HuH-7.5 (cell line): Measurements from ENCODE around the gene CROCC.
"Not testable (repeated sequence)": the region's sequence is repeated elsewhere in the genome, so short reads cannot be mapped to it uniquely, and the experiment has no call there.

Experiments
- DNase-seq: peaks from one replicate; pipeline ENCODE4 v3.0.0; 2011; ENCODE audit warnings: low spot score

Gene CROCC

DNA sequence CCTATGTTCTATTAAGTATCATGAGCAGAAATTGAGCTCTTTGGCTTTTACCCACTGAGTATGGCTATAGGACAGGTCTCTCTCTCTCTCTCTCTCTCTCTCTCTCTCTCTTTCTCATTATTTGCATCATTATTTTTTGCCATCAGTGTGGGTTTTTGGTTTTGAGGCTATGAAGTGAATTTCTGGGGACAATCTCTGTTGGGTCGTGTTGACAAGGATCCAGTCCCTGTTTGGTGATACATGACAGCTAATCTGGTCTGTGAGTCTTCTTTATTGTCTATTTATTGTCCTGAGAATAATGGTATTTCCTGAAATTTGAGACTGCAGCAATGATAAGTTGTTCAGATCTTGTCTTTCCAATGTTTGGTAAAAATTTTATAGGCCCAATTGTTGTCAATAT, 24.1 kb upstream of the CROCC start:
- not testable (repeated sequence) for DNase-seq

DNA sequence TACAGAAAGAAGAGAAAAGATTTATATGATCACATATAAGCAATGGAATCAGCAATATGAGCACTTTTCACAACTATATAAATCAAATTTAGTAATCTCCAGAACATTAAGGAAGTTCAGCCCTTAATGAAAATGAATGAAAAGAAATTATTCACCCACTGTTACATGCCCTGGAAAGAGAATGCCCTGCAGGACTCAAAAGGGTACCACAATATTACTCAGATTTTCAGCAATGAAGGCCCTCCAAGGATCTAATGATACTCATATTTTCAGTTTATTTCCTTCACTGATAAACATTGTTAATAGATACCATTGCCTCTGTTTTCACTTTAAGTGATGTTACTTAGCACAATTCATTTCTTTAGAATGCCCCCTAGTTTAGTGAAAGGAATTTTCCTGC, 23.4 kb upstream of the CROCC start:
- DNase-seq = not testable (repeated sequence)

DNA sequence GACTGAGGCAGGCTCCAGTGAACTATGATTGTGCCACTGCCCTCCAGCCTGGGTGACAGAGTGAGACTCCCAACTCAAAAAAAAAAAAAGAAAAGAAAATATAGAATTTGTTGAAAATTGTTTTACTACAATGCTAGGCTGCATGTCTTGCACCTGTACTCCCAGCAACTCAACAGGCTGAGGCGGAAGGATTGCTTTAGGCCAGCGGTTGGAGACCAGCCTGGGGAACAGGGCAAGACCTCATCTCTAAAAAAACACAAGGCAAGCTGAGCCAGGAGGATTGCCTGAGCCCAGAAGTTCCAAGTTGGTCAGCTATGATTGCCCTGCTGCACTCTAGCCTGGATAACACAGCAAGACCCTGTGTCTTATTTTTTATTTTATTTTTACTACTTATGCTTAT, 22.7 kb upstream of the CROCC start:
- not testable (repeated sequence) for DNase-seq

DNA sequence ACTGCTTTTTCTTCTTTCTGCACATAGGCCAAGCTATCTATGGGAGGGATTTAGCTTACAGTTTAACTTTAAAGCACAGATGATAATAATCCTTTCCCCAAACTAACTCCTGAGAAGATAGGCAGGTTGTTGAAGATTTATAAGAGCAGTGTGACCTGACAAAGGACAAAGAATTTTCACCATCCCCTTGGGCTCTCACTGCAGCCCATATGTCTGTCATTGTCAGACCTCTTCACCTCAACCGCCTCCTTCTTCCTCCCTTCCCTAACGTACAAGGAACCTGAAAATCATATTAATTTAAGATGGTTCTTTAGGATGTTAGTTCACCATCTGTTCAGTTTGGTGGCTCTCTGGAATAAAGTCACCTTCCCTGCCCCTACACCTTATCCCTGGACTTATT, 21.0 kb upstream of the CROCC start:
- DNase-seq = no peak

- not testable (repeated sequence) for DNase-seq
These were observed 20.4 kb upstream of the CROCC start for GRCh38 chr1:16901371-16901770.

- DNase-seq = no peak
These were observed 18.7 kb upstream of the CROCC start for GRCh38 chr1:16903054-16903453.

GRCh38 chr1:16903458-16903796, 18.3 kb upstream of the CROCC start:
- DNase-seq = no peak

DNA sequence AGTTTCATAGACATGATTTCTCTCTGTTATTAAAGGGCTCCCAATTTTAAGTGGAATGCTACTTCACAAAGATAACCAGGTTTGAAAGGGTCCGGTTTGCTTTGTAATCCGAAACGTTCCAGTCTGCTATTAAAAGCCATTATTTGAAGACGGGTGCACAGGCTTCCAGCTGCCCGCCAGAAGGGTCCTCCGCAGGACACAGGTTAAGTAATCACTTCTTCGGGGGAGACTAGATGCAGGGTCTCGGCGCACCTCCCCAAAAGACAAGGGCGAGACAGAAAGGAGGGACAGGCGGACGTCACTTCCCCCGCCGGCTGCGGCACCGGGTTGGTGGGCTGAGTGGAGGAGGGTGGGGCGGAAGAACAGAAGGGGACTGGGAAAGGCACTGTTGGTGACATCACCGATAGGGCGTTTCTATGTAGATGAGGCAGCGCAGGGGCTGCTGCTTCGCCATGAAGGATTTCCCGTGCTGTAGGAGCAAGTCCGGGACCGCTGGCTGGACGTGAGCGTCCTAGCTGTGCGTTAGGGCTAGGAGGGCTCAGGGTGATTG, 17.1 kb upstream of the CROCC start:
- DNase-seq = peak; percentile 90

DNA sequence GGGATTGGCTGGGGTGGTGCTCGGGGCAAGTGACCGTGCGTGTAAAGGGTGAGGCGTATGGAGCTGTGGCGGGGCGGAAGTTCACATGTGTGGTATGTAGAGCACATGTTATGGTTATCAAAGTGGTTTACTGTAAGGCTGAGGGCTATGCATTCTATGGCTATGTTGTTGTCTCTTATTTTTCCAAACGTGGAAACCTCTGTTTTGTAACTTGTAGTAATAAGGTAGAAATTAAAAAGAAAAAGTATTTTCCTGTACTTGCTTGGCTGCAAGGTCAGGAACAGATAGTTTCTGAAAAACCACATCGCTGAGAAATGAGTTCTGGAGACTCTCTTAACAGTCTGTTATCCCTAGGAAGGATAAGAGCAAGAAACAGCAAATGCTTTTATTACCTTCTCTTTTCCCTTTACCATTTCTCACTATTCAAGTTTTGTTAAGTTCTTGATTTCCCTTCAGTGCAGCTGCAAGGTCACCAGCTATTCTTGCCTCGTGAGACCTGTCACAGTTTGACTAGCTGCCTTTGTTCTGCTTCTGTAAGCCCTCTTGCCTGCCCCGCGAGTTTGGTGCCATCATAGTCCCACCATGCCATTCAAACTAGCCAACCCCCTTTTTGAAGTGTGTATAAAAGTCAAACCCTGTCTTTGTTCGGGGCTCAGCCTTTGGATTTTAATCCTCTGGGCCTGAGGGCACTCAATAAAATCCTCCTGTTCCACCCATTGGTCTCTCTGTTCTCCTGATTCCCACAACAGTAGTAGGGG, 16.4 kb upstream of the CROCC start:
- peak; percentile 41 for DNase-seq

DNA sequence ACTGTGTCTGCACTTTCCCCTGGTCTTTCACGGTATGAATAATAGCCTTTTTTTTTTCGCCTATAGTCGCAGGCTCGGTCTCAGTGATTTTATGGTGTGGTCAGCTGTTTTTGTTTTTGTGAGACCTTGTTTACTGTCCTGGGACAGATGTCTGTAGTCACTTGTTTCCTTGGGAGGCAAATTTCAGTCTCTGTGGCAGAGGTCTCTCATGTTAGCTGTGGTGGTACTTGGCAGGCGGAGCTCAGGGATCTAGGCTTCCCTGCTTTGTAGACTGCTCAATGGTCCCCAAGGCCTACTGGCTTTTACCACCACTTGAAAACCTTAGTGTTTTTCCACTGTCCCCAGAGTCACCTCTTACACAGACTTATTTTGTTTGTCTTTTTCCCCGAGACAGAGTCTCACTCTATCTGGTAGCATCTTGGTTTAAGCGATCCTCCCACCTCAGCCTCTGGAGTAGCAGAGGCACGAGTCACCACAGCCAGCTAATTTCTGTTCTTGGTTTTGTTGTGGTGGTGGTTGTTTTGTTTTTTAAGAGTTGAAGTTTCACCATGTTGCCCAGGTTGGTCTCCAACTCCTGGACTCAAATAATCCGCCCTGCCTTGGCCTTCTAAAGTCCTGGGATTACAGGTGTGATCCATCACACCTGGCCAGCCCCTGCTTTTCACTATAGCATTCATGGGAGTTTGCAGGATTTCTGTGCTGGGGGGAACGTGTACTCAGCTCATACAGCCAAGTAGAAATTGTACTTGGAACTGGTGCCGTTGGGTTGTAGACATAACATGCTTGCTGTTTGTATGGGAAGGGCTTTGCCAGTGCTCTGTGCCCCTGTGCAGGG, 15.6 kb upstream of the CROCC start:
- DNase-seq = no peak

GRCh38 chr1:16906873-16907272, 14.9 kb upstream of the CROCC start:
- DNase-seq = no peak

DNA sequence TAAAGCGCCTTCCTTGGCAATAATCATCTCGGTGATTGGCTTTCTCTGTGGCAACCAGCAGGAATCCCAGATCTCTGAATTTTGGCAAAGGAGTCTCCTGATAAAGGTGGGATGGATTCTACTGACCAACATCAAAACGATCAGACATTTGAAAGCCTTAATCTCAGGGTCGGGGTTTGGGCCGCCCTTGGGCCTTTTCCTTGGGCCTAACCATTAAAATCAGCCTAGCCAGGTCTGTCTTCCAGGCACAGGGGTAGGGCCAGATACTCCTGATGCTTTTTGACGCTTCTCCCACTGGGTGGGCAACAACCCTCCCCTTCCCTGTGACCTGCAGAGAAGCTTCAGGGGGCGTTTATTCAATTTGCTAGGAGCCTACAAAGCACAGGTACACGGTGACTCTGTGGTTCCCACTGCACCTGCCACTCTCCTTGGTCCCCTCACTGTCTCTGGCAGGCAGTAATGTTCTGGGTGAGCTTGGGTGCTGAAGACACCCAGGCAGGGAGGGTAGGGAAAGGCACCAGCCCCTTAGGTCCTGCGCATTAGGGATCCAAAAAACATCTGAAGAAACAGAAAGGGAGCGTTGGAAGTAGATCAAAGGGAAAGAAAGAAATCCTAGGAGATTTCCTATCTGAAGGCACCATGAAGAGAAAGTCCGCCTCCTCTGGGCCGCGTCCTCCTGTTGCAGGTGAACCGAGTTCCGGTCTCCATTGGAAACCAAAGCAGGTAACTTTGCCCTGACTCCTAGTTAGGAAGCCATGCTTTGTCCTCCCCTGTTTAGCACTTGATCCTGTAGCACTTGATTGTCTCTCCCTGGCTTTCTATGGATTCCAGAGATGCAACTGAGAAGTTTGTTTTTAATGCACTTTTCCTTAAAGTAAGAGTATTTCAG, 13.6 kb upstream of the CROCC start:
- DNase-seq = no peak

DNA sequence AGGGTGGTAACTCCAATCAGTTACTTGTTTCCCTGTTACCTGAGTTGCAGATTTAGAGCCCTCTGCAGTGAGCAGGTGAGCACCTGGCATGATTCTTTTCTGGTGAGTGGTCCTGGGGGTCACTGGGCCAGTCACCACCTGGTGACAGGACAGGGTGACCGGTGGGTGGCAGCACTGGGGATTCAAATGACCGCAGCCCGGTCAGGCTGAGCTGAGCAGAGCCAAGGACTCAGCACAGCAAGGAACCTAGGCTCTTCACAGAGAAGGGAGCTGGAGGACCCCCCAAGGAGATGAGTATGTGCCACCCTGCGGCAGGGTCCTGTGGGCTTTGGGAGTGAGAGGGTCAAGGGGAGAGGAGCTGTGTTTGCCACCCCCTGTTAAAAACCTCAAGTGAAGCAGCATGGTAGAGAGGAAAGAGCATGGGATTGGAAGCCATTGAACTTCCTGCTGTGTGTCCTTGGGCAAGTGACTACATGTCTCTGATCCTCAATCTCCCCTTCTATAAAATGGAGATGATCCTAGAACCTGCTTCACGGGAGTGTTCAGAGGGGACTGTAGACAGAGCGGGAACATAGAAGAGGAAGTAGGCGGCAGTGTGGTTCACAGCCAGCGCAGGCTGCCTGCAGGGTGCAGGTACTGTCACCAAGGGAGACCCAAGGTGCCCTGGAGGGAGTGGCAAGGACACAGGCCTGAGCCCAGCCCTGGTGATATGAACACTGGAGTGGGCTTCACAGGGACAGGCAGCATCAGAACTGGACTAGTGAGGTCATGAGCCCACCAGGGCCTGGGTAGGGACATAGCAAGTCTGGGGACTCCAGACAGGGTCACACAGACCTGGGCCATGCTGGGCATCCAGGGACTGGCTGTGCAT, 9.6 kb upstream of the CROCC start:
- DNase-seq = not testable (repeated sequence)

DNA sequence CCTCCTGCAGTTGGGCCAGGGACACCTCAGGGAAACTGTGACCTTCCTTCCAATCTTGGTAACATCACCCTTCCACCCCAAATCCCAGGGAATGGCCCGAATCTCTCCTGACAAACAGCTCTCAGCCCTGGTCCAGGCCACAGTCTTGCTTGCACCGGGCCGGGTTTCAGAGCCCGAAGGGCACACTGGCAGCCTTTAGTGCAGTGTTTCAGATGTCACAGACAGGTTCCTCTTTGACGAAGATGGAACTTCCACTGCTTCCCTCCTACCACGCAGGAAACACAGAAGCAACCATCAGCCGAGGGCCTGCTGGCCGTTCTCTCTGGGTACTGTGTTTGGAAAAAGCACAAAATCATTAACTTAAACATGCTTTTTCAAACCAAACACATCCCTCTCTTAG, 9.0 kb upstream of the CROCC start:
- DNase-seq = not testable (repeated sequence)

GRCh38 chr1:16913181-16913832, 8.4 kb upstream of the CROCC start:
- DNase-seq = no peak

- DNase-seq = peak; percentile 97
These were observed 7.7 kb upstream of the CROCC start for GRCh38 chr1:16913833-16914662.

GRCh38 chr1:16914928-16915626, 6.7 kb upstream of the CROCC start:
- DNase-seq = not testable (repeated sequence)

DNA sequence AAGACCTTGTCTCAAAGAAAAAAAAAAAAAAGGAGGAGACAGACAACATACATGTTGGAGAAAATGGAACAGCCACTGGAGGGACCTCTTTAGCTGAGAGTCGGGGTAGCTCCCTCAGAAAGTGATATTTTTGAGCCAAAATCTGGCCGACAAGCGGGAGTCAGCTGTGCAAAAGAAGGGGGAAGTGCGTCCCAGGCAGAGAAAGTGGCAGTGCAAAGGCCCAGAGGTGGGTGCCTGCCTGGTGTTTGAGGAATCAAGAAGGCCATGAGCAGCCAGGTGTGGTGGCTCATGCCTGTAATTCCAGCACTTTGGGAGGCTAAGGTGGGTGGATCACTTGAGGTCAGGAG, 6.1 kb upstream of the CROCC start:
- DNase-seq = no peak
